Jurkat, Clone E6-1 (cell line): ENCODE results near the gene BPIFB3.
"Not testable (repeated sequence)": the region's sequence is repeated elsewhere in the genome, so short reads cannot be mapped to it uniquely, and the experiment has no call there.

Experiments
- DNase-seq: peaks from one replicate; pipeline ENCODE4 v3.0.0-alpha.2; 2011; ENCODE audit warnings: low read depth, low spot score
- H3K4me3 ChIP-seq: 2 replicates; pipeline ENCODE4 v1.5.1; 2011; ENCODE audit warnings: mild to moderate bottlenecking, low read length, control low read depth, moderate library complexity

BPIFB3 gene

DNA sequence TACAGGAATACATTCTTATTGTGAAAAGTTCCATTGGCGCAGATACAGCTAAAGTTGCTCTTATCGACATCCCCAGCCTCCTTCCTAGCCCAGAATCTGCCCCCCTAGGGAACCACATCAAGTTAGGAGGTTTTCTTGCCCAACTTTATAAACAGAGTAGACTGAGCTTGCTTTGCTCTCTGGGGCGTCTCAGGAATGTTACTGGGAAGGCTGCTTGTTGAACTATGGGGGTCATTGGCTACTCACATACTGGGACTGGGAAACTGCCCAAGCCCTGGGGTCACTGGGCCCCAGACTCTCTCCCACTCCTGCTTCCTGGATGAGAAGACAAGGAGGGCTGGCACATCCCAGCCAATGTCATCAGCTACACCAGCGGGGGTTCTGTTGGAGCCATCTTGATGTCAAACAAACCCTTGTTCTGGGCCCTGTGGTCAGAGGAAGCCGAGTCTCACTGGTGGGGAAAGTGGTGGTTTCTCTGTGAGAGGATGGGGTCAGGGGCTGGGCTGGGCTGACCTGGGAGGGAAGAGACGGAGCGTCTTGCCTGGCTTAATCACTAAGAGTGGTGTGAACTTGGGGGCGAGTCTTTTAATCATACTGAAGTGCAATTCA, 51.7 kb downstream of the BPIFB3 start:
- no peak for DNase-seq
- H3K4me3 ChIP-seq = no peak overlapping the region

DNA sequence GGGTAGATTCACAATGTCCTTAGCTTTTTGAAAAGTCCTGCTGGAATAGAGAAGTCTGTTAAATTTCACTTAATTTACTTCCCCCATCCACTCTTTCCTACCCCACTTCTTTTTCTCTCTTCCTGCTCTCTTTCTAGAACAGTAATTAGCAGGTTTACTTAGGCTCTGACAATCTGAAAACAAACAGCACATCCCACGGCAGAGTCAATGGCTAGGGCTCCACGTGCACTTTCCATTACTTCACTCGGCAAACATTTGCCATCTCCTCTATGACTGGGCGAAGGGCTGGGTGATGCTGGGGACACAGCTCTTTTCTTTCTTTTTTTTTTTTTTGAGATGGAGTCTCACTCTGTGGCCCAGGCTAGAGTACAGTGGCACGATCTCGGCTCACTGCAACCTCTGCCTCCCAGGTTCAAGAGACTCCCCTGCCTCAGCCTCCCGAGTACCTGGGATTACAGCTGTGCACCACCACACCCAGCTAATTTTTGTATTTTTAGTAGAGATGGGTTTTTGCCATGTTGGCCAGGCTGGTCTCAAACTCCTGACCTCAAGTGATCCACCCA, 52.4 kb downstream of the BPIFB3 start:
- DNase-seq, H3K4me3 ChIP-seq: not testable (repeated sequence)

- DNase-seq = no peak
- H3K4me3 ChIP-seq = no peak overlapping the region
These were observed 55.0 kb downstream of the BPIFB3 start for GRCh38 chr20:33108661-33109060.

DNA sequence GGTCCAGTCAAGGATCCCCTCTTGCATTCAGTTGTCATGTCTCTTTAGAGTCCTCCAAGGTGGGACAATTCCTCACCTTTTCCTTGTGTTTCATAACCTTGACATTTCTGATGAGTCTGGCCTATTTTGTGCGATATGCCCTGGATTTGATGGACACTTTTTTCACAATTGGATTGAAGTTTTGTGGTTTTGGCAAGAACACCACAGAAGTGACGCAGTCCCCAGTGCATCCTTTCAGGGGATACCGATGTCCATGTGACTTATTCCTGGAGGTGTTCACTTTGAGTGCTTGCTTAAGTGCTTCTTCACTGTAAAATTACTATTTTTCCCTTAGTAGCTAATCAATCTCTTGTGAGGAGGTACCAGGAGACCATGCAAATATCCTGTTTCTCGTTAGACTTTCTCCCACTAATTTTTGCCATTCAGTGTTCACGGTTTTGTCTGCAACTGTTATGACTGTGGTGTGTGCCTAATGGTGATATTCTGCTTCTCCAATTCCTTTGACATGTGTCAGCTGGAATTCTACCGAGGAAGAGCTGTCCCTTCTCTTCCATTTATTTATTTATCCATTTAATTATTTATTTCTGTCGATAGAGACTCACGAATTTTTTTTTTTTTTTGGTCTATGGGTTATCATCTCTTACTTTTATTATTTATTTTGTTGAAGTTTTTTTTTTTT, 56.6 kb downstream of the BPIFB3 start:
- no peak overlapping the region for H3K4me3 ChIP-seq
- no peak for DNase-seq

- no peak overlapping the region for H3K4me3 ChIP-seq
- DNase-seq = no peak
These were observed 57.6 kb downstream of the BPIFB3 start for GRCh38 chr20:33111306-33111705.

- DNase-seq = no peak
- H3K4me3 ChIP-seq = no peak overlapping the region
These were observed 59.1 kb downstream of the BPIFB3 start for GRCh38 chr20:33112547-33113386.

- no peak overlapping the region for H3K4me3 ChIP-seq
- no peak for DNase-seq
These were observed 59.7 kb downstream of the BPIFB3 start for GRCh38 chr20:33113387-33113908.

GRCh38 chr20:33115501-33115900, 61.8 kb downstream of the BPIFB3 start:
- not testable (repeated sequence) for DNase-seq, H3K4me3 ChIP-seq

DNA sequence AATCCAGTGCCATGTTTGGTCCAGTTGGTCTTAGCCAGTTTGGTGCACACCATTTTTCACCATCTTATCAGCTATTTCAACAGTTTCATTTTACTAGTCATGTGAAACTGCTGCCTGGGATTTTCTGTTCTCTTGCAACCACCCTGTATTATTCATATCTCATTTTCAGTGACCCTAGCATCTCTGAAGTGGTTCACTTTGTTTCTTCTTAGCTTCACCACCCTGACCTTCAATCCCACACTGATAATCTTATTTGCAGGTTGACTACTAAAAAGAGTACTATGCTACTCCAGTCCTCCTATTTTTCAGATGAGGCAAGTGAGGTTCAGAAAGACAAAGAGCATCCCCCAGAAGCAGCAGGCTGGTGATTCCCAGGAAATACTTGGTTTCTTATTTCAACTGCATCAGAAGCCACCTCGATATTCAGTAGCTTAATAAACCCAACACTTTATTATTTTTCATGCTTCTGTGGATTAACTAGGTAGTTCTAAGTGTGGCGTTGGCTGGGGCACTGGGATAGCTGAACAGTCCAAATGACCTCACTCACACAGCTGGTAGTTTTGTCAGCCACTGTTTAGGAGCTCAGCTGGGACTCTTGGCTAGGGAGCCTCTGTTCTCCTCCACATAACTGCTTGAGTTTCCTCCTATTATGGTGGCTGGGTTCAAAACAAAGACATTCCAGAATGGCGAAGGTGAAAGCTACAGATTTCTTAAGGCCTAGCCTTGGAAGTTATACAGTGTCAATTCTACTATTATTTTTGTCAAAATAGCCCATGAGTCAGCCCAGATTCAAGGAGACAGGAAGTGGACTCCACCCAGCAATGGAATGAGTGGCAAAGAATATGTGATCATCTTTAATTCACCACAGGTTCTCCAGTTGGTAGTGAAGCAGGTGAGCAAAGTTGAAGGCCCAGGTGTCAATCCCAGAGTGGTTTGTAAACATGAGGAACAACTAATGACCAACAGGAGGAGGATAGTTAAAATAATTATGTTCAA, 66.3 kb downstream of the BPIFB3 start:
- DNase-seq = no peak
- no peak overlapping the region for H3K4me3 ChIP-seq

GRCh38 chr20:33120934-33121333, 67.2 kb downstream of the BPIFB3 start:
- no peak overlapping the region for H3K4me3 ChIP-seq
- DNase-seq = no peak

DNA sequence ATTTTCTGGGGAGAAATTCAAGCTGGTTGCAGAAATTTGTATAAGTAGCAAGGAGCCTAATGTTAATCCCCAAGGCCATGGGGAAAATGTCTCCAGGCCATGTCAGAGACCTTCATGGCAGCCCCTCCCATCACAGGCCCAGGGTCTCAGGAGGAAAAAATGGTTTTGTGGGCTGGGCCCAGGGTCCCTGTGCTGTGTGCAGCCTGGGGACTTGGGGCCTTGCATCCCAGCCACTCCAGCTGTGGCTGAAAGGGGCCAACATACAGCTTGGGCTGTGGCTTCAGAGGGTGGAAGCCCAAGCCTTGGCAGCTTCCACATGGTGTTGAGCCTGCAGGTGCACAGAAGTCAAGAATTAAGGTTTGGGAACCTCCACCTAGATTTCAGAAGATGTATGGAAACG, 68.6 kb downstream of the BPIFB3 start:
- DNase-seq, H3K4me3 ChIP-seq: not testable (repeated sequence)
